Loucy (cell line): ENCODE results near the gene ARMH4.

ENCODE experiments used
- H2AFZ ChIP-seq: fragments of 200-600 bp; sonication (generic); 2 replicates; pipeline ENCODE4 v1.6.0; 2016; ENCODE audit warnings: antibody characterized with exemption, mild to moderate bottlenecking, low read length, moderate library complexity
- H3F3A ChIP-seq: fragments of 200-600 bp; 2 replicates; pipeline ENCODE4 v1.6.0; 2016; ENCODE audit warnings: antibody characterized with exemption, low read depth, mild to moderate bottlenecking
- H3K27me3 ChIP-seq: fragments of 200-600 bp; sonication (generic); 2 replicates; pipeline ENCODE4 v1.6.1; 2014; ENCODE audit warnings: low read length, mild to moderate bottlenecking; ENCODE audit not compliant: insufficient read depth, poor library complexity, severe bottlenecking
- H3K36me3 ChIP-seq: fragments of 200-600 bp; sonication (generic); 2 replicates; pipeline ENCODE4 v1.6.1; 2016; ENCODE audit warnings: low read length; ENCODE audit not compliant: insufficient read depth
- H3K4me1 ChIP-seq: fragments of 200-600 bp; sonication (generic); 2 replicates; pipeline ENCODE4 v1.5.1; 2014; ENCODE audit warnings: low read length, mild to moderate bottlenecking; ENCODE audit not compliant: insufficient read depth, poor library complexity, severe bottlenecking
- H3K4me2 ChIP-seq: fragments of 200-600 bp; sonication (generic); 2 replicates; pipeline ENCODE4 v1.6.0; 2014; ENCODE audit warnings: antibody characterized with exemption, low read length, low read depth, mild to moderate bottlenecking; ENCODE audit not compliant: poor library complexity, severe bottlenecking
- H3K4me3 ChIP-seq: fragments of 200-600 bp; sonication (generic); 2 replicates; pipeline ENCODE4 v1.5.1; 2014; ENCODE audit warnings: low read length, mild to moderate bottlenecking, mixed read lengths; ENCODE audit not compliant: poor library complexity, severe bottlenecking
- H3K79me2 ChIP-seq: fragments of 200-600 bp; sonication (generic); 2 replicates; pipeline ENCODE4 v1.6.1; 2014; ENCODE audit warnings: low read length; ENCODE audit not compliant: insufficient read depth
- H3K9ac ChIP-seq: fragments of 200-600 bp; sonication (generic); 2 replicates; pipeline ENCODE4 v1.6.0; 2014; ENCODE audit warnings: mild to moderate bottlenecking, low read depth, low read length, moderate library complexity; ENCODE audit not compliant: poor library complexity, severe bottlenecking
- H3K9me2 ChIP-seq: fragments of 200-600 bp; sonication (generic); replicated peaks from 2 replicates; pipeline ENCODE4 v1.6.1; 2016; ENCODE audit warnings: low read depth, low read length, mixed read lengths
- H3K9me3 ChIP-seq: fragments of 200-600 bp; sonication (generic); 2 replicates; pipeline ENCODE4 v1.6.1; 2014; ENCODE audit warnings: mild to moderate bottlenecking, antibody characterized with exemption, low read length, low read depth; ENCODE audit not compliant: insufficient read depth
- H4K20me1 ChIP-seq: fragments of 200-600 bp; sonication (generic); 2 replicates; pipeline ENCODE4 v1.6.0; 2014; ENCODE audit warnings: antibody characterized with exemption, low read length, mild to moderate bottlenecking; ENCODE audit not compliant: insufficient read depth, poor library complexity, severe bottlenecking
- CTCF ChIP-seq: fragments of 200-600 bp; sonication (generic); conservative IDR thresholded peaks from 2 replicates; pipeline ENCODE4 v1.5.1; 2014; ENCODE audit warnings: mild to moderate bottlenecking, antibody characterized with exemption, low read length
- EZH2phosphoT487 ChIP-seq: fragments of 200-600 bp; IDR thresholded peaks from 2 replicates; pipeline ENCODE4 v1.6.1; 2018; ENCODE audit warnings: antibody characterized with exemption, mild to moderate bottlenecking, moderate library complexity, borderline replicate concordance

ARMH4 gene

GRCh38 chr14:58099682-58100081, 52.3 kb downstream of the ARMH4 start:
- Histone ChIP-seq H3K4me2 (no peak overlapping the region), H3F3A (no peaks in the 10 kb centered on the region), H3K9me2 (no peaks in the 10 kb centered on the region), H4K20me1 (no peaks in the 10 kb centered on the region), H3K9ac (no peak overlapping the region), H3K4me1 (no peaks in the 10 kb centered on the region), H3K4me3 (no peak overlapping the region), H3K36me3 (no peaks in the 10 kb centered on the region), H3K79me2 (no peaks in the 10 kb centered on the region), H3K9me3 (no peaks in the 10 kb centered on the region), H3K27me3 (no peaks in the 10 kb centered on the region), H2AFZ (no peak overlapping the region)
- TF ChIP-seq CTCF: no peak
- no peak for TF ChIP-seq EZH2phosphoT487

GRCh38 chr14:58098507-58098906, 53.5 kb downstream of the ARMH4 start:
- H3K79me2 ChIP-seq: no peaks in the 10 kb centered on the region
- H3K4me2 ChIP-seq: no peak overlapping the region
- H3K9me2 ChIP-seq: no peaks in the 10 kb centered on the region
- no peaks in the 10 kb centered on the region for H3F3A ChIP-seq
- no peak overlapping the region for H3K4me3 ChIP-seq
- H3K9me3 ChIP-seq: no peaks in the 10 kb centered on the region
- H3K27me3 ChIP-seq: no peaks in the 10 kb centered on the region
- no peaks in the 10 kb centered on the region for H3K4me1 ChIP-seq
- no peak overlapping the region for H3K9ac ChIP-seq
- no peaks in the 10 kb centered on the region for H3K36me3 ChIP-seq
- H2AFZ ChIP-seq: no peak overlapping the region
- no peak for TF ChIP-seq EZH2phosphoT487
- H4K20me1 ChIP-seq: no peaks in the 10 kb centered on the region

GRCh38 chr14:58096731-58097130, 55.3 kb downstream of the ARMH4 start:
- Histone ChIP-seq H3K79me2 (no peaks in the 10 kb centered on the region), H3K4me2 (no peak overlapping the region), H3K9me3 (no peaks in the 10 kb centered on the region), H3K9me2 (no peaks in the 10 kb centered on the region), H3K4me1 (no peaks in the 10 kb centered on the region), H3F3A (no peaks in the 10 kb centered on the region), H3K36me3 (no peaks in the 10 kb centered on the region), H3K27me3 (no peaks in the 10 kb centered on the region), H2AFZ (no peak overlapping the region), H3K4me3 (no peak overlapping the region), H3K9ac (no peak overlapping the region), H4K20me1 (no peaks in the 10 kb centered on the region)
- TF ChIP-seq CTCF (no peak), EZH2phosphoT487 (no peak)

- no peak overlapping the region for H3K9ac ChIP-seq
- H4K20me1 ChIP-seq: no peaks in the 10 kb centered on the region
- no peaks in the 10 kb centered on the region for H3K27me3 ChIP-seq
- H2AFZ ChIP-seq: no peak overlapping the region
- no peaks in the 10 kb centered on the region for H3K9me3 ChIP-seq
- H3K36me3 ChIP-seq: no peaks in the 10 kb centered on the region
- no peaks in the 10 kb centered on the region for H3K79me2 ChIP-seq
- no peaks in the 10 kb centered on the region for H3K9me2 ChIP-seq
- no peak overlapping the region for H3K4me2 ChIP-seq
- no peak for TF ChIP-seq EZH2phosphoT487
- H3K4me1 ChIP-seq: no peaks in the 10 kb centered on the region
- H3F3A ChIP-seq: no peaks in the 10 kb centered on the region
- H3K4me3 ChIP-seq: no peak overlapping the region
Observed at GRCh38 chr14:58091883-58092630, 60.0 kb downstream of the ARMH4 start.
